ENCODE measurements around the gene INO80C. TPM values are rescaled to one million over a fixed set of nuclear protein-coding genes. Genes with fewer than 3 reads are reported as not detected.

Gene INO80C
- total RNA-seq, 1 donor from 2014 or later = 11.3 TPM

DNA sequence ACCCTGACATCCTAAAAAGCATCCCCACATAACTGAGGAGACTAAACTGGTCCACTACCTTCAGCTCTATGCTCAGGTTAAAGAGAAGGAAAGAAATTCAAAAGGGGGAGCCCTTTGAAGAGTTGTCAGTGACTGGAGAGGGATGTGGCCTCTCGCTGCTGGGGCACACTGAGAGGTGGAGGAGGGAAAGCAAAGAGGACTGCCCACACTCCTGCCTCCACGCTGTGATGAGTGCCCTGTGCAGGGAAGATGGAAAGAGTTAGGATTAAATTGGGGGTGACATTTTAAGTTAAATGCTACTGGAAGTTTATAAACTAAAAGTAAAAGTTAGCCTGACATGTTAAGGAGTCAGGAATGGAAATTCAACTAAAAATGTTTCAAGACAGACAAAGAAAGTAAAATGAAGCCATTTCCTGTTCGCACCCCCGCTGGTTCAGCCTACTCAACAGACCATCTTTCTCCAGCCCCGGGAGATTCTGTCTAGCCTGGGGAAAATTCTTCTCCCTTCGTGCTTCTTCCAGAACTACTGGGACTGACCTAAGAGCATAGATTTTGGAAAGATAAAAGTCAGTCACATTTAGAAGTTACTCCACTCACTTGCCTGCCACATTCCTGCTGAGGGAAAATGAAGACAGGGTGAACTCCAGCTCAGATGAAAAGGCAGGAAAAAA, 17.8 kb upstream of the INO80C start:
- Histone ChIP-seq H3K27me3 (ENCODE audit: control insufficient read depth, insufficient read depth, low read length) (no peaks in the 10 kb centered on the region), H3K4me3 (ENCODE audit: low read depth, low read length) (no peak overlapping the region), H3K36me3 (ENCODE audit: control insufficient read depth, insufficient read depth, low read length) (no peaks in the 10 kb centered on the region)
- TF ChIP-seq, protein P1, sequence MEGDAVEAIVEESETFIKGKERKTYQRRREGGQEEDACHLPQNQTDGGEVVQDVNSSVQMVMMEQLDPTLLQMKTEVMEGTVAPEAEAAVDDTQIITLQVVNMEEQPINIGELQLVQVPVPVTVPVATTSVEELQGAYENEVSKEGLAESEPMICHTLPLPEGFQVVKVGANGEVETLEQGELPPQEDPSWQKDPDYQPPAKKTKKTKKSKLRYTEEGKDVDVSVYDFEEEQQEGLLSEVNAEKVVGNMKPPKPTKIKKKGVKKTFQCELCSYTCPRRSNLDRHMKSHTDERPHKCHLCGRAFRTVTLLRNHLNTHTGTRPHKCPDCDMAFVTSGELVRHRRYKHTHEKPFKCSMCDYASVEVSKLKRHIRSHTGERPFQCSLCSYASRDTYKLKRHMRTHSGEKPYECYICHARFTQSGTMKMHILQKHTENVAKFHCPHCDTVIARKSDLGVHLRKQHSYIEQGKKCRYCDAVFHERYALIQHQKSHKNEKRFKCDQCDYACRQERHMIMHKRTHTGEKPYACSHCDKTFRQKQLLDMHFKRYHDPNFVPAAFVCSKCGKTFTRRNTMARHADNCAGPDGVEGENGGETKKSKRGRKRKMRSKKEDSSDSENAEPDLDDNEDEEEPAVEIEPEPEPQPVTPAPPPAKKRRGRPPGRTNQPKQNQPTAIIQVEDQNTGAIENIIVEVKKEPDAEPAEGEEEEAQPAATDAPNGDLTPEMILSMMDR (IDR thresholded peaks at IDR 0.05; ENCODE audit: insufficient read depth, low read length, poor library complexity, severe bottlenecking) = no peak
- DNase-seq (ENCODE audit: low read depth) = no peak

DNA sequence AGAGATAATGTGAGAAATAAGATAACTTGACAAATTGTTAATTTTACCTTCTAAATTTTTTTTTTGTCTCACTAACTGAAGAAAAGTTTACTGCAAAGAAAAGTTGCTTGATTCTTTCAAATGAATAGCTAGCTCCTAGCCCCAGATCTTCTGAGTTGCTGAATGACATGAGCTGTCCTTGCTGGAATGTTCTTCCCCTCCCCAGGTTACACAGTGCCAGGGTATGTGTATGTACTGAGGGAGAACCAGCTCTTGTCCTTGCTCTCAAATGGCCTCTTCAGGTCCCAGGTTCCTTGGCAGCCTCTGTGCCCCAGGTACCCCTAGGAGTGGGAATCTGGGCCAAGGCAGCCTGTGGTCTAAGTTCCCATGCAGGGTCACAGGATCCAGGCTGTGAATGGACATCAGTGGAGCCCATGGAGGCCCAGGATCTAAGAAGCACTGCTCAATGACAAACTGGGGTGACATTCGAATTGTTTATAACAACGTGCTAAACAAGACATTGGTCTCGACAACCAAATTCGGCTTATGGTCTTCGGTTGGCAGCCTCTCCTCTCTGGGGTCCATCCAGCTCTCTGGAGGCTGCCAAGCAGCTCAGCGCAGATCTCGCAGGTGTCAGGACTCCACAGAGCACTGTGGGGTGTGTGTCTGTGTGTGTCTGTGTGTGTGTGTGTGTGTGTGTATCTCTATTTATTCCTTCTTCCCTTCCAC, 17.1 kb upstream of the INO80C start:
- H3K4me3 ChIP-seq (ENCODE audit: low read depth, low read length) = no peak overlapping the region
- H3K27me3 ChIP-seq (ENCODE audit: control insufficient read depth, insufficient read depth, low read length) = no peaks in the 10 kb centered on the region
- DNase-seq (ENCODE audit: low read depth) = no peak
- TF ChIP-seq, protein P1 (IDR thresholded peaks at IDR 0.05; ENCODE audit: insufficient read depth, low read length, poor library complexity, severe bottlenecking) = no peak
- H3K36me3 ChIP-seq (ENCODE audit: control insufficient read depth, insufficient read depth, low read length) = no peaks in the 10 kb centered on the region

DNA sequence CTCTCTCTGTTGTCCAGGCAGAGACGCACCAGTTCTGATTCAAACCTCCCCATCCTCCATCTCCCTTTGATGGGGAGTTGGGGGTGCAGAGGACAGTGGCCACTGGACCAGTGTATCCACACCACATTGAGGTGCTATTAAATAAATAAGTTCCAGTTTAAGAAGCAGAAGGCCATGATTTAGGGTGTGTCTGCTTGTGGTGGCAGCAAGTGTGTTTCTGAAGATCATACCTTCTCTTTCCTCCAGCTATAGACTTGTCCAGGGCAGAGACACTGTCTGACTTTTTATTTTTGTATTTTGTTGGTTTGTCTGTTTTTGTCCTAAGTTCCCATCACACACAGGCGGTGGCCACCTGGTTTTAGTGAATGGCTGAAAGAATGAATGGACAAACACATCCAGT, 16.5 kb upstream of the INO80C start:
- Histone ChIP-seq H3K27me3 (ENCODE audit: control insufficient read depth, insufficient read depth, low read length) (no peaks in the 10 kb centered on the region), H3K36me3 (ENCODE audit: control insufficient read depth, insufficient read depth, low read length) (no peaks in the 10 kb centered on the region), H3K4me3 (ENCODE audit: low read depth, low read length) (no peak overlapping the region)
- TF ChIP-seq, protein P1 (IDR thresholded peaks at IDR 0.05; ENCODE audit: insufficient read depth, low read length, poor library complexity, severe bottlenecking) = no peak
- DNase-seq (ENCODE audit: low read depth) = no peak

DNA sequence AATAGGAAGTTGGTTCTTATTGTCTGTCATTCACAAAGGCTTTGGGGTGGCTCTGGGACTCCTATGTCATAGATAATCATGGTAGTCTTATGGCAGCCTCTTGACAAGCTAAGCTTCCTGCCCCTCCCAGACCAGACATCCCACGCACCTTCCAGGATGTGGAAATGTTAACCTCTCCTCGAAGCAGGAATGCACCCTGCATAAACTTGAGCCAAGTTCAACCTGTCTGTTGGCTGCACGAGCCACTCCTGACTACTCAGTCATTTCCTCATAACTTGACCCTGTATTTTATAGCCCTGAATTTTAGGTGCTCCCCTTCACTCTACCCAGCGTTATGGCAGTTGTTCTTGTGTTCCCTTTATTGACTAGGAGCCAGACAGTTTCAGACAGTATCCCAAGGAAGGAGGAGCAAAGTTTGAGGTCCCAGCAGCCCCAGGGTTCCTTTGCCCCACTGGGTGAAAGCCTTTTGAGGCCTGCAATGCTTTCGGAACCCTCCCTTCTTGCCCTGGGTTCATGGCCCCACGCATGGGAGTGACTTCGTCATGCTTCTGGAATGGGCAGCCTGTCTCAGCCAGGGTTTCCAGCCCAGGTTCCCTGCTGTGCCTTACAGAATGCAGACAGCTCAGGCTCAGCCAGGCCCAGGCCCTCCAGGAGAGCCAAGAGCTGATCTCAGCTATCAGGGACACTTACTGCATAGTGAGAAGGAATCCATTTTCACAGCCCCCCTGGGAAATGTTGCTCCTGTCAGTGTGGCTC, 15.6 kb upstream of the INO80C start:
- DNase-seq (ENCODE audit: low read depth) = no peak
- TF ChIP-seq, protein P1 (IDR thresholded peaks at IDR 0.05; ENCODE audit: insufficient read depth, low read length, poor library complexity, severe bottlenecking) = no peak
- Histone ChIP-seq H3K4me3 (ENCODE audit: low read depth, low read length) (no peak overlapping the region), H3K27me3 (ENCODE audit: control insufficient read depth, insufficient read depth, low read length) (no peaks in the 10 kb centered on the region), H3K36me3 (ENCODE audit: control insufficient read depth, insufficient read depth, low read length) (no peaks in the 10 kb centered on the region)

DNA sequence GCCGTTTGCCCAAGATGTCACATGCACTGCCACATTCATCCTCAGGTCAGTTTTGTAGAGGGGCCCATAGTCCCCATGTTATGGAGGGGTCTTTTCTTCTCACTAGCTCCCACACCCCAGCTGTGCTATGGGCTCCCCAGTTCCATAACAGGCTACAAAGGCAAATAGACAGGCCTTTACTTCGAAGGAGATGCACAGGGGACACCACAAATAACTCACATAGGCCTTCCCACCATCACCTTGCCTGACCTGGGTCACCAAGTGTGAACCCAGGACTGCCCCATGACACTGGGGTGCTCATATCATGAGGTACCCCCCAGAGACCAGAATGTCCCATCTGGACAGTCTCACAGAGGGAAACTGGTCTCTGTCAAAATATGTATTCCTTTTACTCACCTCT, 15.0 kb upstream of the INO80C start:
- TF ChIP-seq, protein P1 (IDR thresholded peaks at IDR 0.05; ENCODE audit: insufficient read depth, low read length, poor library complexity, severe bottlenecking) = no peak
- Histone ChIP-seq H3K4me3 (ENCODE audit: low read depth, low read length) (no peak overlapping the region), H3K27me3 (ENCODE audit: control insufficient read depth, insufficient read depth, low read length) (no peaks in the 10 kb centered on the region), H3K36me3 (ENCODE audit: control insufficient read depth, insufficient read depth, low read length) (no peaks in the 10 kb centered on the region)
- DNase-seq (ENCODE audit: low read depth) = no peak
